Stimulated activated CD8-positive, alpha-beta memory T cell treated with anti-CD3 and anti-CD28 coated beads, Interleukin-4, amount 100 ng/mL, for 1 hour (primary cell): Measurements from ENCODE around the gene CKAP2L.
"Not testable (repeated sequence)": the region's sequence is repeated elsewhere in the genome, so short reads cannot be mapped to it uniquely, and the experiment has no call there.

Experiments used
- DNase-seq, 2 donors: peaks; one replicate each; pipeline ENCODE4 v3.0.0-alpha.2; 2020; ENCODE audit warnings: low read depth in 2 of 2, low spot score in 1 of 2

Gene CKAP2L

DNA sequence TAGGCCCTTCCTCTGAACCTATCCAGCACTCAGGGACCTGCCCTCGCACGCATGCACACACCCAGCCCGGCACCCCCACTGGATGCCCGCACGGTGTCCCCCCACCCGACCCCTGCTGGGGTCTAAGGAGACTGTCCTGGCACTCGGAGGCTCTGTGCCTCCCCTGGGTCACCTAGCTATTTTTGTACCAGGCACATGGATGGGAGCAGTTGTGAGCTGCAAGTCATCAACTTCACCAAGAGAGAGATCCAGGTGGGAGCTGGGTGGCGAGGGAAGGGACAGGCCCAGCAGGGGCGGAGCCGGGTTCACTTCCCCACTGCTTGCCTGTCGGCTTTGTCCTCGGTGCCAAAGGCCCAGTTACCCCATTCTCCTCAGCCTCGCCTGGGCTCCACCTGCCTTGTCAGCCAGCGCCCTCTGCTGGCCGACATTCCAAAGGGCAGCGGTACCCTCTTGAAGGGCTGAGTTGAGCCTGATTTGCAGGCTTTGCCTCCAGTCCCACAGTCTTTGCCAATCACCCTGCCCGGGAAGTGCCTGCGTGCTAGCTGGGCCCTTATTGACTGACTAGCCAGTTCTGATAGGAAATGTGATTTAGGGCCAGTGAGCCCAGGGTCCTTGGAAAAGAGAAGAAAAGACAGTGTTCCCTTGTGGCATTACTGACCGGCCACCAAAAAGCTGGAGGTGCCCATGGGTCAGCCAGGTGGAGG, 37.8 kb downstream of the CKAP2L start:
- peak; percentile 71 to 73 for DNase-seq

GRCh38 chr2:112725545-112726457, 38.6 kb downstream of the CKAP2L start:
- no peak for DNase-seq

- DNase-seq = no peak
These were observed 39.6 kb downstream of the CKAP2L start for GRCh38 chr2:112724591-112725525.

DNA sequence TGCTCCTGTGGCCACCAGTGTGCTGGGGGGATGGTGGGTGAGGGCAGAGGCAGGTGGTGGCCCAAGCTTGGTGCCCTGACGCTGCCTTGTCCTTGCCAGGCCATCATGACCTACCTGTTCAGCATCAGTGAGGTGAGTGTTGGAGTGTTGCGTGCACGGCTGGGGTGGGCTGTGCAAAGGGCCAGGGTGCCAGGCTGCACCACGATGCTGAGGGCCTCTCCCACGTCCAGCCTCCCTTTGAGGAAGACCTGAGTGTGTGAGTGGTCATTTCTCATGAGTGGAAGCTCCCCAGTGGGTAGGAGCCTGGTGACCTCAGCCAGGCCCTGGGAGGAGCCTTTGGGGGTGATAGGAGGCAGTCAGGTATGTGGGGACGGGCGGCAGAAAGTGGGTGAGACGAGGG, 40.4 kb downstream of the CKAP2L start:
- DNase-seq = no peak

DNA sequence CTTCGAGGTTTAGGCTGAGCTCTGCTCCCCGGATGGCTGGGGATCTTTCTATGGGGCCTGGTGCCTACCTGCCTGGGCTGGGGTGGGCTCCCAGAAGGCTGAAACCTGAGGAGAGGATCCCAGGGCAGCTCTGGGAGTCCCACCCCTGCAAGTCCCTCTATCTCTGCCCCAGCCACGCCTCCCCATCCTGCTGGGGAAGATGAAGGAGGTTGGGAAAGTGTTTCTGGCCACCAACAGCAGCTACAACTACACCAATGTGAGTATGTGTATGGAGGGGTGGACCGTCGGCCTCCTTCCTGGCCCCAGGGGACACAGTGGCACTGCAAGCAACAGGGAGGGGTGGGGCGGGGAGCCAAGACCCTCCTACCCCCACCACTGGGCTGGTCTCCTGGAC, 40.9 kb downstream of the CKAP2L start:
- no peak for DNase-seq

DNA sequence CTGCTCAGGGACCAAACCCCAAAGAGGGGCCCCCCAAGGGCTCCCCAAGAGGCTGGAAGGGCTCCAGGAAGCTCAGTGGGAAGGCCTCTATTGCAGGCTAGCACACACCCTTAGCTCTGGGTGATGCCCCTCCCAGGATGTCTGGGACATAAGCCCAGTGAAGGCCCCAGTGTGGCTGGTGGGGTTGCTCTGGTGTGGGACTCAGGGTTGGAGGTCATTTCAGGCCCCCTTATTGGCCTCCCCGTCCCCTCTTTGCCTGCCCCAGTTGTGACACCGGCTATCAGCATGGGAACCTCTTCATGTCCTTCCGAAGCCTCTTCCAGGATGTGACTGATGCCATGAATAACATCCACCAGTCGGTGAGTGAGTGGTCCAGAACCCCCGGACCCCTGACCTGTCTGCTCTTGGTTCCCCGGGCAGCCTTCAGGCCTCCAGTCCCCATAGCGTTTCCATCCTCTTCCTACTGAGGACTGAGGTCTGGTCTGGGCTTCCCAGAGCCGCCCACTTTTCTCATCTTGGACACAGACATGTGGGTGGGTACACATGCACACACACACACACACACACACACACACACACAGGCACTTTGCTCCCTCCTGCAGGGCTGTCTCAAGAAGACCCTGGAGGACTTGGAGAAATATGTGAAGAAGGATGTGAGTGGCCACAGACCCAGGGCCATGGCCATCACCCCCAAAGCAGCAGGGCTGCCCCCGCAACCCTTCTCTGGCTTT, 41.4 kb downstream of the CKAP2L start:
- no peak for DNase-seq

DNA sequence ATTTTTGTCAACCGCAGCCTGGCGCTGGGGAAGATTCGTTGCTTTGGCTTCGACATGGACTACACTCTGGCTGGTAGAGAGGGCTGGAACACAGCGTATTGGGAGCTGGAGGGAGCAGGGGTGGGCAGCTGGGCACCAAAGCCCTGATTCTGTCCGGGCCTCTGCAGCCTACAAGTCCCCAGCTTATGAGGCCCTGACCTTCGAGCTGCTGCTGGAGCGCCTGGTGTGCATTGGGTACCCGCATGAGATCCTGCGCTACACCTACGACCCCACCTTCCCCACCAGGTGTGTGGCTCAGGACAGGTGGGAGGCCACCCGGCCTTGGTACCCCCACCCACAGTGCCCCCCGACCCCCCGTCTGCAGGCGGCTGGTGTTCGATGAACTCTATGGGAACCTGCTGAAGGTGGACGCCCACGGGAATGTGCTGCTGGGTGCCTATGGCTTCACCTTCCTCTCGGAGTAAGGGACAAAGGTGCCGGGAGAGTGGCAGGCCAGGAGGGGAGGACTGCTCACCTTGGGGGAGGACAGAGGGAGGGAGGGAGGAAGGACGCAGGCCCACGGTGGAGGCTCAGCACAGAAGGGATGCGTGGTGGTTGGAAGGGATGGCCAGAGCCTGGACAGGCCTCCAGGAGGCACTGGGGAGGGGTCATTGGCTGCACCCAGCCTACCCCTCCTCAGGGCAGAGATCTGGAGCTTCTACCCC, 42.4 kb downstream of the CKAP2L start:
- DNase-seq = no peak

GRCh38 chr2:112720785-112721184, 43.6 kb downstream of the CKAP2L start, which contains the start of gene NT5DC4:
Gene NT5DC4, plus strand, starts transcription at chr2:112721020. Its CDS starts 60 bp downstream, at chr2:112721080.
- DNase-seq = no peak

DNA sequence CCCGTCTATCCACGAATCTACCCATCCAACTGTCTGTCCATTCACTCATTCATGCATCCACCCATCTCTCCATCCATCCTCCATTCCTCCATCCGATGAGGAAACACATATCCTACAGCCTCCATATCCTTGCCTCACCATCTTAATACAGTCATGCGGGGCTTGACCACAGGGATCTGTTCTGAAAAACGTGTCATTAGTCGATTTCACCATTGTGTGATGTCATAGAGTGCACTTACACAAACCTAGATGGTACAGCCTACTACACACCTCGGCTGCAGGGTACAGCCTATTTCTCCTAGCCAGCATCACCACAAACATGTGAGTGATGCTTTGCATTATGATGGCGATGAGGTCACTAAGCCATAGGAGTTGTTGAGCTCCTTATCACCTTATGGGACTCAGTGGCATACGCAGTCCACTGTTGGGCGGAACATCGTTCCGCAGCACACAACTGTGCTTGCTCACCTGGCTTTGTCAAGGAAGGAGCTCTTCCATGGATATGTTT, 45.5 kb downstream of the CKAP2L start:
- DNase-seq = no peak

DNA sequence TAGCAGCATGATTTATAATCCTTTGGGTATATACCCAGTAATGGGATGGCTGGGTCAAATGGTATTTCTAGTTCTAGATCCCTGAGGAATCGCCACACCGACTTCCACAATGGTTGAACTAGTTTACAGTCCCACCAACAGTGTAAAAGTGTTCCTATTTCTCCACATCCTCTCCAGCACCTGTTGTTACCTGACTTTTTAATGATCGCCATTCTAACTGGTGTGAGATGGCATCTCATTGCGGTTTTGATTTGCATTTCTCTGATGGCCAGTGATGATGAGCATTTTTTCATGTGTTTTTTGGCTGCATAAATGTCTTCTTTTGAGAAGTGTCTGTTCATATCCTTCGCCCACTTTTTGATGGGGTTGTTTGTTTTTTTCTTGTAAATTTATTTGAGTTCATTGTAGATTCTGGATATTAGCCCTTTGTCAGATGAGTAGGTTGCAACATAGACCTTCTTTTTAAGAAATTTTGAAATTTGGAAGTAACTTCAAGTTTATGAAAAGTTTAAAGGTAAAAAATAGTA, 47.5 kb downstream of the CKAP2L start:
- not testable (repeated sequence) for DNase-seq

DNA sequence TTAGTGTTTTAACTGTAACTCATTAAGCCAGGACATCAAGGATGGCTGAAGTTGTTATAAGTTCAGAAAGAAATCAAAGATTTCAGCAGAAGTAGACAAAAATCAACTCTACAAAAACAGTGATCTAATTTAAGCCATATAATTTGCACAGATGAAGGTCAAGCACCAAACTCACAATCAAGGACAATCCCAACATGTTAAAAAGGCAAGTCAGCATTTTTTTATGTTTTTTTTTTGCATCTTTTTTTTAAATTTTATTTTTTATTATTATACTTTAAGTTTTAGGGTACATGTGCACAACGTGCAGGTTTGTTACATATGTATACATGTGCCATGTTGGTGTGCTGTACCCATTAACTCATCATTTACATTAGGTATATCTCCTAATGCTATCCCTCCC, 48.3 kb downstream of the CKAP2L start:
- not testable (repeated sequence) for DNase-seq

- no peak for DNase-seq
These were observed 49.4 kb downstream of the CKAP2L start for GRCh38 chr2:112714836-112715631.

DNA sequence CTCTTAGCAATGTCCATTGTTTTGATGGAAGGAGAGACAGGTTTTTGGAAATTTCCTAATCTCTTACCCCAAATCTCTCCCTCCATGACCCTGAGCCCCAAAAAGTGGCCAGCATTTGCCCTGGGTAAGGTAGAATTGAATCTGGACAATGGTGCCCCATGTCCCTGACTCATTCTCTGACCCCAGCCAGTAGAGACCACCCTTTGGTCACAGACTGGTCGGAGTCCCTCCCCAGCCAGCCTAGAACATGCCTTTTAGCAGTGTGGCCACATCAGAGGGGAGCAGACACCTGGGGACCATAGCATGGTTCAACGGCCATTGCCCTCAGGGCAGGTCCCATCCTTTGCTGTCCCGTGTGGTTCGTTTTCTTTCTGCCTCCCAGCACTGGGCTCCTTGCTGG, 50.1 kb downstream of the CKAP2L start:
- DNase-seq = no peak

GRCh38 chr2:112713926-112714325, 50.5 kb downstream of the CKAP2L start:
- DNase-seq = no peak

DNA sequence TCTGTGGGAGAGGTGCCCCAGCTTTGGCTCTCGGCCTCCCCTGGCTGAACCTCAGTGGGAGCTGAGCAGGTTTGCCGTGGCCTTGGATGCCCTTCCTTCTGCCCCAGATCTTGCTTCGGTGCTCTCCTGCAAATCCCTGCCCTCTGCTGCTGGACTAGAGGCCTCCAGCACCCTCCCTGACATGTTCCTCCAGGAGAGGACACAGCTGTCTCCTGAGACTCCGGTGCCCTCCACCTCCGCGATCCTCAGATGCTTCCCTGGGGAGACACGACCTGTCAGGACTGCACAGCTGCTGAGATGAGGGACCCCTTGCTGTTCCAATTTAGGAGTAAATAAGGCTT, 50.9 kb downstream of the CKAP2L start:
- DNase-seq = no peak

- no peak for DNase-seq
These were observed 51.4 kb downstream of the CKAP2L start for GRCh38 chr2:112712903-112713584.

GRCh38 chr2:112712465-112712864, 51.9 kb downstream of the CKAP2L start:
- DNase-seq = no peak
